BJ (cell line): ENCODE data around the gene ATP13A4. TPM values are rescaled to one million over a fixed set of nuclear protein-coding genes. Genes with fewer than 3 reads are reported as not detected.

Experiments used
- CTCF ChIA-PET: fragments of 350-600 bp; formaldehyde crosslinking; extraction: SDS; loops from one replicate; lab custom pipeline; 2021; ENCODE audit warnings: antibody characterized with exemption, inconsistent platforms; lab: Yijun Ruan, JAX
- POLR2A ChIA-PET: fragments of 300-600 bp; sonication (Branson Sonifier 250); formaldehyde crosslinking; extraction: SDS; loops from one replicate; lab custom pipeline; 2021; ENCODE audit warnings: antibody characterized with exemption; lab: Charles Lee
- DNase-seq: peaks from one replicate; pipeline ENCODE4 v3.0.0-alpha.2; 2011; ENCODE audit warnings: low read depth
- H3K27me3 ChIP-seq: 2 replicates; pipeline ENCODE4 v1.6.0; 2011; ENCODE audit warnings: low read length; ENCODE audit not compliant: control insufficient read depth, insufficient read depth
- H3K36me3 ChIP-seq: 2 replicates; pipeline ENCODE4 v1.5.1; 2011; ENCODE audit warnings: low read length; ENCODE audit not compliant: control insufficient read depth, insufficient read depth
- H3K4me3 ChIP-seq: 2 replicates; pipeline ENCODE4 v1.5.1; 2011; ENCODE audit warnings: low read depth, mild to moderate bottlenecking, control low read depth, low read length
- polyA plus RNA-seq: library from polyadenylated mRNA; depleted of rRNA; stranded (reverse); fragments of >200 nt; gene quantifications from 2 replicates; pipeline ENCODE4 v1.2.3, GENCODE V29; 2011
- TF ChIP-seq, protein P1 (sequence below): IDR thresholded peaks from 2 replicates; pipeline ENCODE4 v1.5.1; 2011; ENCODE audit warnings: low read depth, mild to moderate bottlenecking, control low read depth, inconsistent platforms, low read length, moderate library complexity; ENCODE audit not compliant: insufficient read depth

ATP13A4 gene
- polyA plus RNA-seq, 1 experiment = 0.10 TPM

DNA sequence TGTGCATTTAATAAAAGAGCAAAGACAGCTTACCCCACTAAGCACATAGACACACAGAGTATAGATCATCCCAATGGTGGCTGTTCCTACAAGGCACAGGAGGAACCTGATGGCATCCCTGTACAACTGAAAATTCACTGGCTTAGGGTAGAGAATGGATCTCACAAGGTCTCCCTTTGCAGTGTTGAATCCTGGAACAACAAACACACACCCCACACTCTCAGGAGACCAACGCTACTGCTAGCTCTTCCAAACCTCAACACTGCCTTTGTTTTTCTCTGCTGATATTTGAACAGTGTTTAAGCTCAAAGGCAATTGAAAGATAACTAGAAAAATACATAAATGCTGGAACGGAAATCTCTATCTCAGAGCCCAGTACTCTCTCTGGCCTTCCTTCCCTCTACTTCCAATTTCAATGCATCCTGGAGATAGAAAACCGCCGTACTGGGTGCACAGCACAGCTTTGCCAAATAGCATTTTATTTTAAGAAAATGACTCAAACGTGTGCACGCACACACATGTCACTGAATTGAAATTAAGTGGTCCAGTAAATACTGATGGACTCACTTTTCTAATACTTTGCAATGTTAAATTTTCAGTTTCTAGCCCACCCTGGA lies 88.6 kb downstream of the ATP13A4 start:
- TF ChIP-seq, protein P1, sequence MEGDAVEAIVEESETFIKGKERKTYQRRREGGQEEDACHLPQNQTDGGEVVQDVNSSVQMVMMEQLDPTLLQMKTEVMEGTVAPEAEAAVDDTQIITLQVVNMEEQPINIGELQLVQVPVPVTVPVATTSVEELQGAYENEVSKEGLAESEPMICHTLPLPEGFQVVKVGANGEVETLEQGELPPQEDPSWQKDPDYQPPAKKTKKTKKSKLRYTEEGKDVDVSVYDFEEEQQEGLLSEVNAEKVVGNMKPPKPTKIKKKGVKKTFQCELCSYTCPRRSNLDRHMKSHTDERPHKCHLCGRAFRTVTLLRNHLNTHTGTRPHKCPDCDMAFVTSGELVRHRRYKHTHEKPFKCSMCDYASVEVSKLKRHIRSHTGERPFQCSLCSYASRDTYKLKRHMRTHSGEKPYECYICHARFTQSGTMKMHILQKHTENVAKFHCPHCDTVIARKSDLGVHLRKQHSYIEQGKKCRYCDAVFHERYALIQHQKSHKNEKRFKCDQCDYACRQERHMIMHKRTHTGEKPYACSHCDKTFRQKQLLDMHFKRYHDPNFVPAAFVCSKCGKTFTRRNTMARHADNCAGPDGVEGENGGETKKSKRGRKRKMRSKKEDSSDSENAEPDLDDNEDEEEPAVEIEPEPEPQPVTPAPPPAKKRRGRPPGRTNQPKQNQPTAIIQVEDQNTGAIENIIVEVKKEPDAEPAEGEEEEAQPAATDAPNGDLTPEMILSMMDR = no peak
- no peak overlapping the region for H3K4me3 ChIP-seq
- POLR2A ChIA-PET = no interaction called here
- CTCF ChIA-PET = interaction anchor here (0.6 kb wide), 1 partner anchor 106 kb away, joined by 3 read pairs; no protein-coding TSS in a partner anchor
- no peaks in the 10 kb centered on the region for H3K36me3 ChIP-seq
- DNase-seq = no peak
- no peaks in the 10 kb centered on the region for H3K27me3 ChIP-seq

DNA sequence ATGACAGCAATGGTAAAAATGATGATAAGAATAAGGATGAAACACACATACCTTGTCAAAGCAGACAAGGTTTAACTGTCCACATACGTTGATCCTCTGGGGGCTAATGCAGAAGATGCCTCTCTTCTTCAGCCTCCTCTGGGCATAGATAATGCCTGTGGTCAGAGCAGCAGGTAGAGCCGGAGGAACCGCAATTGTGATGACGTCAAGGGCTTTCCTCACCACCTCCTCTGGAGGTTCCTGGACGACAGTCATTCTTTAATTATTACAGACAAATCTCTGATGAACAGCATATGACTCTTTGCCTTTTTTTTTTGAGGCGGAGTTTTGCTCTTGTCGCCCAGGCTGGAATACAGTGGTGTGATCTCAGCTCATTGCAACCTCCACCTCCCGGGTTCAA lies 89.8 kb downstream of the ATP13A4 start:
- TF ChIP-seq, protein P1 = no peak
- ChIA-PET POLR2A (no interaction called here), CTCF (no interaction called here)
- Histone ChIP-seq H3K36me3 (no peaks in the 10 kb centered on the region), H3K27me3 (no peaks in the 10 kb centered on the region), H3K4me3 (no peak overlapping the region)
- no peak for DNase-seq

DNA sequence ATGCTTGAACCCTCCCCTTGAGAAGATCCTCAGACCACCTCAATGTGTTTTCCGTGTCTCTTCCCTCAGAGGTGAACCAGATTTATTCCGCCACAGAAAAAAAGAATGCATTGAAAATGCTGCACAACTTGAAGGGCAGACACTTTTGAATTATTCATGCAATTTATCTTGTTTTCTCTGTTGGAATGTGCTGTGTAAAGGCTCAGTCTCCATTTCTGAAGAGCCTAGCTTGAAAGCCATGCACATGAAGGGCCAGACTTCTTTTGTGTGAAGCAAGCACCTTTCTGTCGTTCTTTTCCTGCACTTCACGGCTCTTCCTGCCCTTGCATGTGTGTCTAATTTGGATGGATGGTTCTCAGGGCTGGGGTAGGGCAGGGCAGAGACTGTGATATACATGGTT lies 97.2 kb downstream of the ATP13A4 start:
- Histone ChIP-seq H3K4me3 (no peak overlapping the region), H3K36me3 (no peaks in the 10 kb centered on the region), H3K27me3 (no peaks in the 10 kb centered on the region)
- CTCF ChIA-PET = no interaction called here
- no peak for DNase-seq
- POLR2A ChIA-PET = no interaction called here
- TF ChIP-seq, protein P1 = no peak

DNA sequence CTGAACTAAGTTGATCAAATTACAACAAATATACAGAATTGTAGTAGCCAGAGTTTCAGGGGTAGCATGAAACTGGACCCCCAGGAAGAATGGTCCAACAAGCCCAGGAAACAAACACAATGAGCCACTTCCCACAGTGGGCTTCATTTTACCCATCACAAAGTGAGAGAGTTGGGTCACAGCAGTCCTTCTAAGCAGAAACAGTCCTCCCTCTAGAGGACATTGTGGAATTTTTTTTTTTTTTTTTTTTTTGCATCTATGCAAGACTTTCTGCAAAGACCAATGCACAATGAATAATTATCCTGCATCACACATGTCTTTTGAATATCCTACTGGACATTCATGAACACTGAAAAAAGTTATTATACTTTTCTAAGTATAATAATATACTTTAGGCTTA lies 102.4 kb downstream of the ATP13A4 start:
- Histone ChIP-seq H3K4me3 (no peak overlapping the region), H3K27me3 (no peaks in the 10 kb centered on the region), H3K36me3 (no peaks in the 10 kb centered on the region)
- CTCF ChIA-PET = no interaction called here
- POLR2A ChIA-PET = no interaction called here
- DNase-seq = no peak
- TF ChIP-seq, protein P1 = 0 out of 2 replicates have a peak, but pooled peaks have one; percentile 4

DNA sequence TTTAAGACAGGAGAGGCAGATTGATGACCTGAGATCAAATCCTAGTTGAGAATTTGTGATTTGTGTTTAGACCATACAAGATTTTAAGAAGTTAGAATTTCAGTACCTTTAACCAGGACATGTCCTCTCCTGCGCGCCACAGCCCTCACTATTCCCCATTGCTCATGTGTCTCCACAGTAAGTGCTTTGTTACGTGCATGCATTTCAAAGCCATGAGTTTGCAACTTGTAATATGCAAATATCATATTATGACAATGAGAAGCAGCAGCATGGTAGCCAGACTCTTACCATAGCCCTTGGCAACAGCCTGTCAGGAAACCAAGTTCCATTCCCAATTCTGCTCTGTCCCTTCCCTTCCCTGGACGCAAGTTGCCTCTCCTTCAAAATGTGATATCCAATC lies 102.8 kb downstream of the ATP13A4 start:
- H3K36me3 ChIP-seq = no peaks in the 10 kb centered on the region
- TF ChIP-seq, protein P1 = no peak
- H3K27me3 ChIP-seq = no peaks in the 10 kb centered on the region
- no peak for DNase-seq
- CTCF ChIA-PET = no interaction called here
- H3K4me3 ChIP-seq = no peak overlapping the region
- POLR2A ChIA-PET = no interaction called here
